ENCODE data around the gene ZNRD2.

ZNRD2 gene

GRCh38 chr11:65611028-65611757 is 40.9 kb downstream of the ZNRD2 start:
- DNase-seq (ENCODE audit: low read depth), result no peak

- DNase-seq (ENCODE audit: low read depth), result peak; percentile 46
Observed at GRCh38 chr11:65611758-65612603, 41.7 kb downstream of the ZNRD2 start.

- no peak for DNase-seq (ENCODE audit: low read depth)
Observed at GRCh38 chr11:65612691-65613090, 42.4 kb downstream of the ZNRD2 start.

GRCh38 chr11:65613091-65613928 is 43.0 kb downstream of the ZNRD2 start:
- DNase-seq (ENCODE audit: low read depth), result peak; percentile 34

GRCh38 chr11:65615229-65615949 is 45.1 kb downstream of the ZNRD2 start, which contains the start of gene PCNX3:
Gene PCNX3 (plus strand): TSS chr11:65615776. CDS start chr11:65616312, 536 bp downstream.
- DNase-seq (ENCODE audit: low read depth), result peak; percentile 100

GRCh38 chr11:65615950-65616574 is 45.8 kb downstream of the ZNRD2 start:
- peak; percentile 65 for DNase-seq (ENCODE audit: low read depth)

GRCh38 chr11:65616575-65617001 is 46.3 kb downstream of the ZNRD2 start:
- DNase-seq (ENCODE audit: low read depth), result no peak

GRCh38 chr11:65617136-65617850 is 47.0 kb downstream of the ZNRD2 start:
- no peak for DNase-seq (ENCODE audit: low read depth)

- DNase-seq (ENCODE audit: low read depth), result no peak
Observed at GRCh38 chr11:65617990-65618751, 47.9 kb downstream of the ZNRD2 start.

- DNase-seq (ENCODE audit: low read depth), result no peak
Observed at GRCh38 chr11:65618763-65619162, 48.5 kb downstream of the ZNRD2 start.

- DNase-seq (ENCODE audit: low read depth), result no peak
Observed at GRCh38 chr11:65619281-65619928, 49.1 kb downstream of the ZNRD2 start.

- DNase-seq (ENCODE audit: low read depth), result no peak
Observed at GRCh38 chr11:65620666-65621065, 50.4 kb downstream of the ZNRD2 start.

- DNase-seq (ENCODE audit: low read depth), result no peak
Observed at GRCh38 chr11:65621460-65621859, 51.2 kb downstream of the ZNRD2 start.
